ENCODE data around the gene TLCD5. TPM values are rescaled to one million over a fixed set of nuclear protein-coding genes. Genes with fewer than 3 reads are reported as not detected.

TLCD5 gene
- total RNA-seq, 3 donors from 2014 or later = 0.46 to 3.8 (median 0.51) TPM

- Histone ChIP-seq H3K9me3 (no peaks in the 10 kb centered on the region), H3K4me1 (ENCODE audit: low read depth) (peaks cover 17% of the 10 kb centered on the region), H3K4me3 (no peak overlapping the region), H3K36me3 (ENCODE audit: low read depth) (no peaks in the 10 kb centered on the region)
- intact Hi-C loops (cut with DNase I, micrococcal nuclease) = no loop called here
- ATAC-seq (peak; percentile 78), DNase-seq (peak in 1 of 3 donors; percentile 38)
- TF ChIP-seq CTCF (IDR thresholded peaks at IDR 0.05) = no peak
Measured at GRCh38 chr11:120352405-120352804, 27.3 kb downstream of the TLCD5 start.

GRCh38 chr11:120354068-120354467 is 29.0 kb downstream of the TLCD5 start:
- intact Hi-C loops (cut with DNase I, micrococcal nuclease) = no loop called here
- Histone ChIP-seq H3K36me3 (ENCODE audit: low read depth) (no peaks in the 10 kb centered on the region), H3K9me3 (no peaks in the 10 kb centered on the region), H3K4me3 (no peak overlapping the region), H3K4me1 (ENCODE audit: low read depth) (peaks cover 12% of the 10 kb centered on the region)
- DNase-seq (no peak), ATAC-seq (peak; percentile 27)
- TF ChIP-seq CTCF (IDR thresholded peaks at IDR 0.05) = no peak

GRCh38 chr11:120354779-120355178 is 29.7 kb downstream of the TLCD5 start:
- peak; percentile 58 for ATAC-seq
- intact Hi-C loops (cut with DNase I, micrococcal nuclease) = no loop called here
- H3K4me1 ChIP-seq (ENCODE audit: low read depth) = peaks cover 12% of the 10 kb centered on the region
- no peak overlapping the region for H3K4me3 ChIP-seq
- no peak for TF ChIP-seq CTCF (IDR thresholded peaks at IDR 0.05)
- no peak for DNase-seq
- H3K9me3 ChIP-seq = no peaks in the 10 kb centered on the region
- H3K36me3 ChIP-seq (ENCODE audit: low read depth) = no peaks in the 10 kb centered on the region

- Histone ChIP-seq H3K9me3 (no peaks in the 10 kb centered on the region), H3K36me3 (ENCODE audit: low read depth) (no peaks in the 10 kb centered on the region), H3K4me1 (ENCODE audit: low read depth) (peaks cover 7% of the 10 kb centered on the region), H3K4me3 (no peak overlapping the region)
- DNase-seq (no peak), ATAC-seq (no peak)
- TF ChIP-seq CTCF (IDR thresholded peaks at IDR 0.05) = no peak
- intact Hi-C loops (cut with DNase I, micrococcal nuclease) = no loop called here
Measured at GRCh38 chr11:120357620-120358019, 32.5 kb downstream of the TLCD5 start.

- Histone ChIP-seq H3K4me3 (no peak overlapping the region), H3K9me3 (no peaks in the 10 kb centered on the region), H3K4me1 (ENCODE audit: low read depth) (peaks cover 6% of the 10 kb centered on the region), H3K36me3 (ENCODE audit: low read depth) (no peaks in the 10 kb centered on the region)
- DNase-seq (no peak), ATAC-seq (no peak)
- no peak for TF ChIP-seq CTCF (IDR thresholded peaks at IDR 0.05)
- intact Hi-C loops (cut with DNase I, micrococcal nuclease) = no loop called here
Measured at GRCh38 chr11:120358729-120359128, 33.6 kb downstream of the TLCD5 start.

- intact Hi-C loops (cut with DNase I, micrococcal nuclease) = no loop called here
- Histone ChIP-seq H3K9me3 (no peaks in the 10 kb centered on the region), H3K4me3 (no peak overlapping the region), H3K4me1 (ENCODE audit: low read depth) (no peaks in the 10 kb centered on the region), H3K36me3 (ENCODE audit: low read depth) (no peaks in the 10 kb centered on the region)
- no peak for ATAC-seq
- no peak for DNase-seq
- no peak for TF ChIP-seq CTCF (IDR thresholded peaks at IDR 0.05)
Measured at GRCh38 chr11:120363436-120363835, 38.3 kb downstream of the TLCD5 start.

Measured in mucosa of descending colon (tissue), 3 donors.